Measurements from ENCODE around the gene LIPC.

The LIPC gene

DNA sequence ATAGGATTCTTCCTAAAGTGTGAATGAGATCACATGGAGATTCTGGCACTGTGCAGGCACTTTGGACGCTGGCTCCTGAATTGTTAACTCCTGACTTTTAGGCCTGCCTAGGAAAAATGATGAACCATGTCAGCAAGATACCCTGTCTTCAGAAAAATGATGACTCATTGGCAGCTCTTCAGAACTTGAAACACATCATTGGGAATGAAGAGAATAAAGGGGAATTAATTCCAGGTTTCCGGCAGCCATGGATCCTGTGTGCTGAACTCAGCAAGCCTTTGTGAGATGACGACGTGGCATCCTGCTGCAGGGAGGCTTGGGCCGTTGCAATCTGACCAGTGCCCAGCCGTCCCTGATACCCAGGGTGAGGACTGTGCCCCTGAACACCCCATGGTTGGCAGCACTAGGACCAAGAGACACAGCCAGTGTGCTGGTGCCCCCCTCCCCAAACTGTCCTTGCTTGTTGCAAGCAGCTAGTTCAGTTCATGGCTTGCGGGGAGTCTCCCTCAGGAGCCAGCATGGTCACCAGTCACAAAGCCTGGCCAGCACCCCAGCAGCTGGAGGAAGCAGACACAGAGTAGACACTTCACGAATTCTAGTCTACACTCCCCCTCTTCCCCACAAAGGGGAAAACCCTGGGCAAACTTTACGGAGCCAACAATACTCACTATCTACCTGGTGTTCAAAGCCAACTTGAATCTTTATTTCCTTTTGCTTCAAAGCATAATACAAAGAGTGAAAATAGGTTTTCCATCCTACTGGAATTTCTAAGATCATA lies 7.8 kb upstream of the LIPC start:
- Histone ChIP-seq H3K36me3 (ENCODE audit: control insufficient read depth in 1 of 2, insufficient read depth in 2 of 2, low read length in 2 of 2) (no peaks in the 10 kb centered on the region), H3K27ac (ENCODE audit: low read length) (no peak overlapping the region), H3K9me3 (ENCODE audit: control insufficient read depth in 1 of 2, low read length in 2 of 2) (no peaks in the 10 kb centered on the region), H3K4me1 (ENCODE audit: control insufficient read depth in 1 of 2, insufficient read depth in 2 of 2, low read length in 2 of 2) (no peaks in the 10 kb centered on the region), H3K27me3 (ENCODE audit: low read depth, low read length) (no peaks in the 10 kb centered on the region), H3K4me3 (ENCODE audit: low read depth in 1 of 2, low read length in 2 of 2) (no peak overlapping the region)

DNA sequence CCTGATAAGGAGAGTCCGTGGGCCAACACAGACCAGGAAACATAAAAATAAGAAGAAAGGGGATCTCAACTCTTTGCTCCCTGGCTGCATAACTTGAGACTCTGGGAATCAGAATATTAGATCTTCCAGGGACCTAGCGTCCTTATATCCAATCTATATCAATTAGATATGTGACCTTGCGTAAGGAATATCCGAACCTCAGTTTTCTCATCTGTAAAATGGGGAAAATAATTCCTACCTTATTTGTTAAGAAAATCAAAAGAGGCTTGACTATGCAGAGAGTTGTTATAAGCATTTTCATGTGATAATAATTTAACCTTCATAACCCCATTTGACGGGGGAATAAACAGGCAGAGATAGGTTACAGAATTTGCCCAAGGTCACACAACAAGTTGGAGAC lies 7.1 kb upstream of the LIPC start:
- Histone ChIP-seq H3K36me3 (ENCODE audit: control insufficient read depth in 1 of 2, insufficient read depth in 2 of 2, low read length in 2 of 2) (no peaks in the 10 kb centered on the region), H3K27ac (ENCODE audit: low read length) (no peak overlapping the region), H3K9me3 (ENCODE audit: control insufficient read depth in 1 of 2, low read length in 2 of 2) (no peaks in the 10 kb centered on the region), H3K4me3 (ENCODE audit: low read depth in 1 of 2, low read length in 2 of 2) (no peak overlapping the region), H3K4me1 (ENCODE audit: control insufficient read depth in 1 of 2, insufficient read depth in 2 of 2, low read length in 2 of 2) (no peaks in the 10 kb centered on the region), H3K27me3 (ENCODE audit: low read depth, low read length) (no peaks in the 10 kb centered on the region)

DNA sequence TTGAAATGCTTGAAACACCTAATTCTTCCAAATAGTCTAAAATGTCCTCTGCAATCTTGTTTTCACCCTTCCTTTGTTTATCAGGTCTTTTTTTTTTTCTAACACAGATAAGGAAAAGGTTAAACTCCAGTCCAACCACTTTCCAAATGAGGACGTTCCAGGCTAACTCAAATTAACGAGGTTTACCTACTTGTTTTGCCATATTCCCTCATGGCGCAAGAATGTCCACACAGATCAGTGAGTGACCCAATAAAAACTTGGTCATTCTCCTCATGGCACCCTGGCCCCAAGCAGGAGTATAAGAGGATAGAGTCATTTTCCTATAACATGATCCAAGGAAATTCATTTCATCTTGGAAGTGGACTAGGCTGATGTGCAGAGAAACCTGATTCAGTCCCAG lies 6.6 kb upstream of the LIPC start:
- Histone ChIP-seq H3K4me1 (ENCODE audit: control insufficient read depth in 1 of 2, insufficient read depth in 2 of 2, low read length in 2 of 2) (no peaks in the 10 kb centered on the region), H3K27ac (ENCODE audit: low read length) (no peak overlapping the region), H3K4me3 (ENCODE audit: low read depth in 1 of 2, low read length in 2 of 2) (no peak overlapping the region), H3K9me3 (ENCODE audit: control insufficient read depth in 1 of 2, low read length in 2 of 2) (no peaks in the 10 kb centered on the region), H3K36me3 (ENCODE audit: control insufficient read depth in 1 of 2, insufficient read depth in 2 of 2, low read length in 2 of 2) (no peaks in the 10 kb centered on the region), H3K27me3 (ENCODE audit: low read depth, low read length) (no peaks in the 10 kb centered on the region)

DNA sequence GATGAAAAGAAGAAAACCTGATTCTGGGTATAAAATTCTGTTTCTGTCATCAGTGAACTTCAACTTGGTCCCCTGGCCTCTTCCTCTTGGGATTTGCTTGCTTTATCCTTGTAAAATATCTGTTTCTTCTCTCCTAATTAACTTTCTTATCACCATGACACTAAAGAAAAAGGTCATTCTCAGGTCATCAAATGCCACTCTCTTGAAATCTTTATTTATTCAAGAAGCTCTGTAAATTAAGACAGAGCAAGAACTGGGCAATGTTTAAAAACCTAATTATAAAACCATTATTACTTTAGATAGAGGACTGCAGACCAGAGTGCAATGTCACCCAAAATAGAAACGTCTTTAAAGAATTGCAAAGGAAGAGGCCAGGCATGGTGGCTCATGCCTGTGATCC lies 6.0 kb upstream of the LIPC start:
- Histone ChIP-seq H3K27me3 (ENCODE audit: low read depth, low read length) (no peaks in the 10 kb centered on the region), H3K27ac (ENCODE audit: low read length) (no peak overlapping the region), H3K4me1 (ENCODE audit: control insufficient read depth in 1 of 2, insufficient read depth in 2 of 2, low read length in 2 of 2) (no peaks in the 10 kb centered on the region), H3K9me3 (ENCODE audit: control insufficient read depth in 1 of 2, low read length in 2 of 2) (no peaks in the 10 kb centered on the region), H3K36me3 (ENCODE audit: control insufficient read depth in 1 of 2, insufficient read depth in 2 of 2, low read length in 2 of 2) (no peaks in the 10 kb centered on the region), H3K4me3 (ENCODE audit: low read depth in 1 of 2, low read length in 2 of 2) (no peak overlapping the region)

DNA sequence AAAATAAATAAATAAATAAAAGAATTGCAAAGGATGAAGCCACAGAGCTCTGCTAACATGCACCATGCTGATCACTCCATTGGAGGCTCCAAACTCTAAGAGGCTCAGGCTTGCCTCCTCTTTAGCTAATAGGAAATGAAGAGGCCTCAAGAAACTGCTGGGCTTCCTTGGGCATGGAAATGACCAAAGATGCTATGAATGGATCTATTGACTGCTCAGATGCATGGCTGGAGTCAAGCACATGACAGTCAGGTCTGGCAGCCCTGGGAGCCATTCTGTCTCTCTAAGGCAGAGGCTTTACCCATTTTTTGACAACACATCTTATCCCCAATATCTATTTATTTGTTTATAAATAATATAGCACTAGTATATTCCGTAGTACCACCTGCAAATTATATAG lies 5.3 kb upstream of the LIPC start:
- H3K4me1 ChIP-seq (ENCODE audit: control insufficient read depth in 1 of 2, insufficient read depth in 2 of 2, low read length in 2 of 2) = no peaks in the 10 kb centered on the region
- no peaks in the 10 kb centered on the region for H3K27me3 ChIP-seq (ENCODE audit: low read depth, low read length)
- H3K36me3 ChIP-seq (ENCODE audit: control insufficient read depth in 1 of 2, insufficient read depth in 2 of 2, low read length in 2 of 2) = no peaks in the 10 kb centered on the region
- no peaks in the 10 kb centered on the region for H3K9me3 ChIP-seq (ENCODE audit: control insufficient read depth in 1 of 2, low read length in 2 of 2)
- no peak overlapping the region for H3K4me3 ChIP-seq (ENCODE audit: low read depth in 1 of 2, low read length in 2 of 2)
- no peak overlapping the region for H3K27ac ChIP-seq (ENCODE audit: low read length)

DNA sequence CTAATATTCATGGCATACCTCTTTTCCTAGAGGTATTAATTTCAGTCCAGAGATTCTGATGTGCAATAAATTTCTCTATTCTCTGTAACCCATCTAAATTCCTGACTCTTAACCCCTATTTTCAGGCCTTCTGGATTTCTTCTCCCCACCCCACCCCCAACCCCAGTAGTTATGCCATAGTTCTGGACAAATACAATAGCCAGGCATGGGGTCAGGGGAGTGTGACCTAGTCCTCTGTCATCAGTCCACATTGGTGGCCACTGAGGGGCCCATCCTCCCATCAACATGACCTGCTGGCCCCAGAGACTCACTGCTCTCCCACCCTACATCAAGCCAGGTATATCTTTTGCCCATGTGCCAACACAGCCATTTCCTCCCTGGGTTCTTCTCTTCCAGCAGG lies 3.8 kb upstream of the LIPC start:
- Histone ChIP-seq H3K27ac (ENCODE audit: low read length) (no peak overlapping the region), H3K27me3 (ENCODE audit: low read depth, low read length) (no peaks in the 10 kb centered on the region), H3K36me3 (ENCODE audit: control insufficient read depth in 1 of 2, insufficient read depth in 2 of 2, low read length in 2 of 2) (no peaks in the 10 kb centered on the region), H3K4me3 (ENCODE audit: low read depth in 1 of 2, low read length in 2 of 2) (no peak overlapping the region), H3K4me1 (ENCODE audit: control insufficient read depth in 1 of 2, insufficient read depth in 2 of 2, low read length in 2 of 2) (peaks cover 0 to 9% of the 10 kb centered on the region in 2 donors), H3K9me3 (ENCODE audit: control insufficient read depth in 1 of 2, low read length in 2 of 2) (no peaks in the 10 kb centered on the region)

DNA sequence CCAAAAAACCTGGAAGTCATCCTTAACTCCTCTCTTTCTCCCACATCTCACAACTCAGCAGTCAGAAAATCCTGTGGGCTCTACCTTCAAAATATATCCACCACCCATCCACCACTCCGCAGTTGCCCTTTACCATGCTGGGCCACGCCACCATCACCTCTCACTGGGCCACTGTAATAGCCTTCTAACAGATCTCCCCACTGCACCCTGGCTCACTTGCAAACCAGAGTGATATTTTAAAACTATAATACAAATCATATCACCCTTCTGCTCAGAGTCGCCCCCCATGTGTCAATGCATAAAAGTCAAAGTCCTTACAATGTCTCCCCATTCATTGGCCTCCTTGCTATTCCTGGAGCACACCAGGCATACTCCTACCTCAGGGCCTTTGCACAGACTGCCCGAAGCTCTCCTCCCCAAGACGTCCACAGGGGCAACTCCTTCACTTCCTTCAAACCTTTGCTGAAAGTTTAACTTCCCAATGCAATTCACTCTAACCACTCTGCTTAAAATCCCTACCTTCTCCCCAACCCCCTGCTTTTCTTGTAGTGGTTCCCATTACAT lies 1.5 kb upstream of the LIPC start:
- Histone ChIP-seq H3K27me3 (ENCODE audit: low read depth, low read length) (no peaks in the 10 kb centered on the region), H3K36me3 (ENCODE audit: control insufficient read depth in 1 of 2, insufficient read depth in 2 of 2, low read length in 2 of 2) (no peaks in the 10 kb centered on the region), H3K4me1 (ENCODE audit: control insufficient read depth in 1 of 2, insufficient read depth in 2 of 2, low read length in 2 of 2) (peaks cover 0 to 10% of the 10 kb centered on the region in 2 donors), H3K4me3 (ENCODE audit: low read depth in 1 of 2, low read length in 2 of 2) (no peak overlapping the region), H3K9me3 (ENCODE audit: control insufficient read depth in 1 of 2, low read length in 2 of 2) (no peaks in the 10 kb centered on the region), H3K27ac (ENCODE audit: low read length) (no peak overlapping the region)

DNA sequence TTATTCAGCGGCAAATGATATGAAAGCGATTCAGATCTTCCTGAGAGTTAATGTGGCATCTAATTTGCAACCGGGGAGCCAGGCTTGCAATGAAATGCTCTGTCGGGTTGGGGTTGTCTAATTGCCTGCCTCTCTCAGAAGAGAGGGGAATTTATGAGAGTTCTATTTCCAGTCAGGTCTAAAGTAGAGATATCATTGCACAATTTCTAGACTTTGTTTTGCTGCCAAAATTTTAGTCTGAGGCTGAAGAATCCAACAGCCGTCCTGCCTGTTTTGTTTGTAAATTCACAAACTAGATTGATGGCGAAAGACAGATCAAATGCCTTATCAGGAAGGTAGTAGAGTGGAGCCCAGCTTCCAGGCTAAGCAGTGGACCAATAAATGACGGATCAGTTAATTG lies 610 bp downstream of the LIPC start:
- H3K4me1 ChIP-seq (ENCODE audit: control insufficient read depth in 1 of 2, insufficient read depth in 2 of 2, low read length in 2 of 2) = peaks cover 0 to 10% of the 10 kb centered on the region in 2 donors
- no peaks in the 10 kb centered on the region for H3K36me3 ChIP-seq (ENCODE audit: control insufficient read depth in 1 of 2, insufficient read depth in 2 of 2, low read length in 2 of 2)
- H3K27ac ChIP-seq (ENCODE audit: low read length) = no peak overlapping the region
- H3K9me3 ChIP-seq (ENCODE audit: control insufficient read depth in 1 of 2, low read length in 2 of 2) = no peaks in the 10 kb centered on the region
- no peaks in the 10 kb centered on the region for H3K27me3 ChIP-seq (ENCODE audit: low read depth, low read length)
- no peak overlapping the region for H3K4me3 ChIP-seq (ENCODE audit: low read depth in 1 of 2, low read length in 2 of 2)

DNA sequence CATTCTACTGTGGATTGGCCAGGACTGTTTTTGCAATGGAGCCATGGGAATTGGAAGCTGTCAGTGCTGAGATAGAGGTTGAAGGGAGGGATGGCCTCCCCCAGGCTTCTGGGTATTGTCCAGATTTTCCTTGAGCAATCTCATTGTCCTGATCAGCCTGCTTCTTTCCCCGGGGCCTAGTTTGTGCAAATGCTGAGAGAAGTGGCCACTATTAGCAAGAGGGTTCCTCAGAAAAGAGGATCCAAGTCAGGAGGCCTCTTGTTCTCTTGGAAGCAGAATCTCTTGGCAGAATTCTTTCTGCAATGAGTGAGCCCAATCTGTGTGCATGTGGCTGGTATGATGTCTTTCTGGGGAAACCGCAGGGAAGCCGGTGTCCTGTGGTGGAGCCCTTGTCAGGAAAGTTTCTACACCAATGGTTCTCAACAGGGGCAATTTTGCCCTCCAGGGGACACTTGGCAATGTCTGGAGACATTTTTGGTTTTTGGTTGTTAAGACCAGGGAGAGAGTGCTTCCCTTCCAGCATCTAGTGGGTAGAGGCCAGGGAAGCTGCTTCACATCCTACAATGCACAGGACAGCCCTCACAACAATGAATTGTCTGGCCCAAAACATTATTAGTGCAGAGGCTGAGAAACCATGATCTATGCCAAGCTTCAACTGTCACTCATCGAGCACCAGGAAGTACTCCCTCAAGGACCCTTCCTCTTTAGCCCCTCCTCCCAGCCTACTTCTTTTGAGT lies 2.0 kb downstream of the LIPC start:
- Histone ChIP-seq H3K36me3 (ENCODE audit: control insufficient read depth in 1 of 2, insufficient read depth in 2 of 2, low read length in 2 of 2) (no peaks in the 10 kb centered on the region), H3K27me3 (ENCODE audit: low read depth, low read length) (no peaks in the 10 kb centered on the region), H3K27ac (ENCODE audit: low read length) (no peak overlapping the region), H3K9me3 (ENCODE audit: control insufficient read depth in 1 of 2, low read length in 2 of 2) (no peaks in the 10 kb centered on the region), H3K4me1 (ENCODE audit: control insufficient read depth in 1 of 2, insufficient read depth in 2 of 2, low read length in 2 of 2) (peaks cover 0 to 10% of the 10 kb centered on the region in 2 donors), H3K4me3 (ENCODE audit: low read depth in 1 of 2, low read length in 2 of 2) (no peak overlapping the region)

DNA sequence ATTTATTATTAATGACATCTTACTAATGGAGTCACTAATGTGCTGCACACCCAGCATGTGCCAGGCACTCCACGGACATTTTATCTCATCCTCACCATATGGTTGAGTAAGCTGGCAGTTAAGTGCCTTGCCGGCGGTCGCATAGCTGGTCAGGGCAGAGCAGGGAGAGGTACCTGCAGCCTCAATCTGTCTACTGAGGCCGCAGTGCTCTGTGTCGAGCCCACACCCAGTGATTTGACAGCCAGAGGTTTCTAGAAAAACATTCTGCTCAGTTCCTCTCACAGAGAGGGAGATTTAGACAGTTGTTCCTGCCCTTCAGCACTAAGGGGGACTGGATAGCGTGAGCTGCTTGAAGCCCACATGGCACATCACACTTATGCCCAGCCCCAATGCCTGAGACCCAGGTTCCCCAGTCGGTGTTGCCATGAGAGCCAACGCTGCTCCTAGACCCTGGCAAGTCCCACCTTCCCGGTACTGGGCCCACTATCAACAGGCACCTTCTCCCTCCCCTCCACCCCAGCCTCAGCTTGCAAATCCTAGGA lies 2.6 kb downstream of the LIPC start:
- Histone ChIP-seq H3K4me1 (ENCODE audit: control insufficient read depth in 1 of 2, insufficient read depth in 2 of 2, low read length in 2 of 2) (peaks cover 0 to 10% of the 10 kb centered on the region in 2 donors), H3K4me3 (ENCODE audit: low read depth in 1 of 2, low read length in 2 of 2) (no peak overlapping the region), H3K27ac (ENCODE audit: low read length) (no peak overlapping the region)

DNA sequence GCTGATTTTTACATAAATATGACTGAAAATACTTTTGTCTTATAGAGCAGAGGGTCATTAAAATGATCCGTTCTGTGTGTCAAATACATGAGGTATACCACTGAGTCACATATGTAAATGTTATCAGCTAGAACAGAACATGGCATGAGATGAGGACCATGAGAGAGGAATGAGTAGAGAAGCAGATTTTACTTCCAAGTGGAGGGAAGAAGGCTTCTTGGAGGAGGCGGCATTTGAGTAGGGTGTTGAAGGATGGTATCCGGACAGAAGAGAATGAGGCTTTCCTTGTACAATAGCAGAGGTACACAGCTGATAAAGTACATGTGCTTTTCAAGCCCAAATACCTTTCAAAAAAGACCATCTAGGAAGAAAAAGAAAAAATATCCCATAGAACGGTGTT lies 4.8 kb downstream of the LIPC start:
- H3K9me3 ChIP-seq (ENCODE audit: control insufficient read depth in 1 of 2, low read length in 2 of 2) = no peaks in the 10 kb centered on the region
- no peak overlapping the region for H3K27ac ChIP-seq (ENCODE audit: low read length)
- no peak overlapping the region for H3K4me3 ChIP-seq (ENCODE audit: low read depth in 1 of 2, low read length in 2 of 2)
- no peaks in the 10 kb centered on the region for H3K36me3 ChIP-seq (ENCODE audit: control insufficient read depth in 1 of 2, insufficient read depth in 2 of 2, low read length in 2 of 2)
- H3K27me3 ChIP-seq (ENCODE audit: low read depth, low read length) = no peaks in the 10 kb centered on the region
- peaks cover 0 to 19% of the 10 kb centered on the region in 2 donors for H3K4me1 ChIP-seq (ENCODE audit: control insufficient read depth in 1 of 2, insufficient read depth in 2 of 2, low read length in 2 of 2)

More for the DNA sequence above, 2.6 kb downstream of the LIPC start:
- H3K9me3 ChIP-seq (ENCODE audit: control insufficient read depth in 1 of 2, low read length in 2 of 2) = no peaks in the 10 kb centered on the region
- H3K36me3 ChIP-seq (ENCODE audit: control insufficient read depth in 1 of 2, insufficient read depth in 2 of 2, low read length in 2 of 2) = no peaks in the 10 kb centered on the region
- no peaks in the 10 kb centered on the region for H3K27me3 ChIP-seq (ENCODE audit: low read depth, low read length)
